Hindlimb muscle (tissue), 1 donor: ENCODE measurements around the gene BRD3OS. TPM values are rescaled to one million over a fixed set of nuclear protein-coding genes. Genes with fewer than 3 reads are reported as not detected.
"Not testable (repeated sequence)": the region's sequence is repeated elsewhere in the genome, so short reads cannot be mapped to it uniquely, and the experiment has no call there.

ENCODE experiments used
- DNase-seq: peaks from one replicate; pipeline ENCODE4 v3.0.0-alpha.2; 2013
- polyA plus RNA-seq: library from polyadenylated mRNA; unstranded; fragments of 120-200 nt; gene quantifications from one replicate; pipeline ENCODE4 v1.2.1, GENCODE V29; 2013; ENCODE audit not compliant: insufficient read length

The BRD3OS gene
- polyA plus RNA-seq, 1 donor = 10.4 TPM

DNA sequence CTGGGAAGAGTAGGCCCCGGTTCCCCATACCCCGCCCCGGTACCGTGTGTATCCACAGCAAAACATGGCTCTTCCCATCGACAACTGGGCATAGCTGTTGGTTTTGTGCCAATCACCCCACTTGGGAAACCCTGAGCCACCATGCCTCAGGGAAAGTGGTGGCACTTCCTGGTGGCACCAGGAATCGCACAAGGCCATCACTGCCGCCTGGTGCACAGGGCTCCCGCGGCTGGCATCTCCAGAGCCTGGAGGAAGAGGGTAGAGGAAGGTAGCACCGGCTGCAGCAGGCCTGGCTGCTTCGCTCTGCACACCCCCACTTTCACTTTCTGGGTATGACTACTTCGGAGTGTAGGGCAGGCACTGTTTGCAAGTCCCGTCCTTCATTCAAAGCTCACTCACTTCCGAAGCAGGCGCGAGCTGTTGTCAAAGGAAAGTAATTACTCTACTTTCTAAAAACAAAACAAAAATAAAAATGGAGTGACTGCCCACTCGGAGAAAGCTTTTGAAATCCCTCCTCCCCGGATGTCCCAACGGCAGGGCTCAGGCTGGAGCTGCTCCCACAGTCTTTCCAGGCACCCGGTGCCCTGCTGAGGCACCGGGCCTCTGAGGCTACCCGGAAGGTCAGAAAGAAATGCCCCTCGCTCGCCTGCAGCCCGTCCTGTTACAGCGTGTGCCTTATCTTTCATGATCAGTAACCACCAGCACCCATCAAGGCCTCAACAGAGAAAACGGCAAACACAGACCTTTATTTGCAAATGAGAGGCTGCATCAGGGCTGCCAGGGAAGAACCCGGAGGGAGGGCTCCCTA is 40.5 kb downstream of the BRD3OS start:
- no peak for DNase-seq

DNA sequence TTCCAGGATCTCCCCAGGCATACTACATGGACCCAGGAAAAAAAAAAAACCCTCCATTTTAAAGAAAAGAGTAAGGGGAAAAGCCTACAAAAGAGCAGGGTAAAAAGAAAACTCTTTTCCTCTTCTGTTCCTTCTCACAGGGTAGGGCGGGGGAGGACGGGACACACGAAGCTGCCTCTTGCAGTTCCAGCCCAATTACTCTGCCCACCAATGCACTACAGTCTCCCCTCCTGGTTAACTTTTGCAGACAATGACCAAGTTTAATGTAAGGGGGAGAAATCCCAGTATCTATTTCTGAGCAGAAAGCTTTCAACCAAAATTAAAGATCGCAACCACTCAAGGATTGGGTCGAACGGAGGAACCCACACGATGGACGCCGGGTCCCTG is 41.2 kb downstream of the BRD3OS start:
- no peak for DNase-seq

DNA sequence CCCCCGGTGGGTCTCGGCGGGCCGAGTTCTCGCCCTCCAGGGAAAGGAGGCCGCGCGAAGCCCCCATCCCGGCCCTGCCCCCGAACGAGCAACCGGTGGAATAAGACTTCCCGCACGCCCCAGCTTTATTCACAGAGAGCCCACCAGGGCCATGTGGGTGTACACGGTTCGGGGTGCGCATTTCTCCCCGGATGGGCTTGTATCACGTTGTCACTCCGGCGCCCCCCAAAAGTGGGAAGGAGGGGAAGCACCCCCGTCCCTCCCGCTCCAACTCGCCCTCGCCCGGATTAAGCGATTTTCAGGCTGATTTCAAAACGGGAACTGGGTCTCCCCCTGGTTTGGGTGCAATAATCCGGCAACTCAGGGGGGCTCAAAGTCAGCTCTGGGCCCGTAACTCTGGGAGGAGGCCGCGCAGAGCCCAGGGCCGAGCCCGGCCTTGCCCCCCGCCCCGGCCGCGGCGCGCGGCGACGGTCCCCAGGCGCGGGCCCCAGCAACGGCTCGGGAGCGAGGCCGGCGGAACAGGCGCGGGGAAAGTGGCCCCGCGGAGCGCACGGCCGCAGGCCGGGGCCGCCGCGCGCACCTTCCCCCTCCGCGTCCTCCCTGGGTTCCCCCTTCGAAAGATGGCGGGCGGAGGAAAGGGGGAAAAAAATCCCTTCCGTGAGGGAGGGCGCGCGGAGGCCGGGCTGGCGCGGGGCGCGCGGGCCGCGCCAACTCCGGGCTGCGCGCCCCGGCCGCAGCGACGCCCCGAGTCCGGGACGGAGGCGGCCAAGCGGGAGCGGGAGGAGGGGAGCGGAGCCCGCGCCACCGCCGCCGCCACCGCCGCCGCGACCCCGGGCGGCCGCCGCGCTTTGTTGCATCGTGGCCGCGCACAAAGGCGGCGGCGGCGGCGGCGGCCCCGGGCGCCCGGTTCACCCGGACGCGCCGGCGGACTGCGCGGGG is 41.9 kb downstream of the BRD3OS start:
- no peak for DNase-seq

DNA sequence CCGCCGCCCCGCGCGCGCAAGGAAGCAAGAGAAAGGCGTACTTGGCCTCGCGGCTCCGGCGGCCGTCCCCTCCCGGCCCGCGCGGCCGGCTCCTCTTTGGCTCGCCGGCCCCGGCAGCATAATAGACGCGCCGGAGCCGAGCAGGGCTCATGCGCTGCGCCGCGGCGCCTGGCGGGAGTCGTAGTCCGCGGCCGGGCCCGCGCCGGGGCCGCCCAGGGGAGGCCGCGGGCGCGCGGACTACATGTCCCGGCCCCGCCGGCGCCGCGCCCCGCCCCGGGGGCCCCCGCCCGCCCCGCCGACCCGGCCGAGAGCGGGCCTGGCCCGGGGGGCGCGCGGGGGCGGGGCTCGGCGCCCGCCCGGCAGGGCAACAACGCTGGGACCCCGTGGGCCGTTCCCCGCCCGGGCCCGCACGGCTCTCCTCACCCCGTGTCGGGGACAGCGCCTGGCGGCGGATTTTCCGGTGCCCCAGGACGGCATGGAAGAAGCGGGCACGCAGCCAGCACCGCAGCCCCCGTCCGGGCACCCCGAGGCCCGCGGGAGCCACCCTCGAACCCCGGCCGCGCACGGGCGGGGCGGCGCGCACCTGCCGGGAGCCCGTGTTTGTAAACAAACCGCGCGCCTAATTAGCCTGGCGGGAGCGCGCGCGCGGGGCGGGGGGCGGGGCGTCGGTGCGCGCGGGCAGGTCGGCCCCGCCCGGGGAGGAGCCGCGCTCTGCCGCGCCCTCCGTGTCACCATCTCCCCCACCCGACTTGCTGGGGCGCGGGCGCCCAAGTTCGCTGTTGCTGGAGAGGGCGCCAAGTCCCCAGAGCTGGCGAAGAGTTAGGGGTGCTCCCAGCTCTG is 42.8 kb downstream of the BRD3OS start, which contains the start of gene BRD3:
BRD3 (minus strand) TSS at position 123 of the 840 bp plus-strand sequence. CDS start 14,549 bp downstream, outside the sequence.
- peak; percentile 96 for DNase-seq

DNA sequence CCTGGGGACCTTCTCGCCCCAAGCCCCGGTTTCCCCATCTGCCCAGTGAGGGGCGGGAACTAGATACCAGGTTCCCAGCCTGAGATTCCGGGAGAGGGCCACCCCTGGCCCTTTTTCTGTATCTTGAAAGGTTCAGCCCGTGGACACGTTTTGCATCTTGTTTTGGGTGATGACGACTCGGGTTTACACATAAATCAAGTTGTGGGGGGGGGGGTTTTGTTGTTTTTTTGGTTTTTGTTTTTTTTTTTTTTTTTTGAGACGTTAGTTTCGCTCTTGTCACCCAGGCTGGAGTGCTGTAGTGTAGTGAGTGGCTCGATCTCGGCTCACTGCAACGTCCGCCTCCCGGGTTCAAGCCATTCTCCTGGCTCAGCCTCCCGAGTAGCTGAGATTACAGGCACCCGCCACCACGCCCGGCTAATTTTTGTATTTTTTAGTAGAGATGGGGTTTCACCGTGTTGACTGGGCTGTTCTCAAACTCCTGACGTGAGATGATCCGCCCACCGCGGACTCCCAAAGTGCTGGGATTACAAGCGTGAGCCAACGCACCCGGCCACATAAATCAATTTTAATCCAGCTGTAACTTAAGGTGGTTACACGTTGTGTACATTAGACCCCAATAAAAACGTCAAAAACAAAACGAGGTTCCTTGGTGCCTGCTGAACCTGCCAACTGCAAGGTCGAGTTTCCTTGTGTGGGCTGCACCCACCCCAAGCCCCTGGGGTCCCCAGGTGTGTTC is 43.6 kb downstream of the BRD3OS start:
- no peak for DNase-seq

DNA sequence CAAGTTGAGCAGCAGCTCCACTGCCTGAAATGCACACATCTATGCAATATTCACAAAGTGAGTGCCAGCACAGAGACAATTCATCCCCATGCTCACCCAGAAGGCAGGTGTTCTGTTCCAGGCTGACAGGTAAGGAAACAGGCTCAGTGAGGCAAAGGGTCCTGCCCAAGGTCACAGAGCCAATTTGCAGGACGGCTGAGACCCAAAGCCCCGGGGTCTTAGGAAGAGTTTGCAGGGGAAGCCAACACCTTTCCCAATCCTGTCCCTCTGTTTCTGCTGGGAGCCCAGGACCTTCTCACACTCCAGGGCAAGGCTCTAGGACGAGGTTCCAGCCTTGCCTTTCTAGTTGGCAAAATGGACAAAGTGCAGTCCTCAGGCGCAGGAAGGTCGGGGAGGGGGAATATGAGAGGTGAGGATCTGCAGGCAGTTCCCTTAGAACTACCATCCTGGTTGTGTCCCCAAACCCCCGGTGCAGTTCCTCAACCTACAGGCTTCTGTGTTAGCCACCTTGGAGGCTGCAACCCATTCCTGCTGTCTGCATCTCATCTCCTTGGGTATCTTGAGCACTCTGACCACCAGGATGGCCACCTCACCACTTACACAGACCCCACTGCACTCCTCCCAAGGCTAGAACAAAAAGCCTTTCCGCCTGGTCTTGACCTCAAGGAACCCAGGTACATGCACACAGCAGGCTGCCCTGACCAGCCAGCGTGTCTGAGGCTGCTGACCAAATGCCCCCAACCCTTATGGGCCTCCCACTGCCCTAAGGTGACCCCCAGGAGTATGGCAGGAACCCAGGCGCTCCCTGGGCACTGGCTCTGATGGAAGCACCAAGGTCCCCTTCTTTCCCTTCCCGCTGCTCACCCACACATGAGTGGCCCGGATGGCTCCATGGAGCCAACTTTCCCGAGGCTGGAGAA is 44.5 kb downstream of the BRD3OS start:
- DNase-seq = no peak

DNA sequence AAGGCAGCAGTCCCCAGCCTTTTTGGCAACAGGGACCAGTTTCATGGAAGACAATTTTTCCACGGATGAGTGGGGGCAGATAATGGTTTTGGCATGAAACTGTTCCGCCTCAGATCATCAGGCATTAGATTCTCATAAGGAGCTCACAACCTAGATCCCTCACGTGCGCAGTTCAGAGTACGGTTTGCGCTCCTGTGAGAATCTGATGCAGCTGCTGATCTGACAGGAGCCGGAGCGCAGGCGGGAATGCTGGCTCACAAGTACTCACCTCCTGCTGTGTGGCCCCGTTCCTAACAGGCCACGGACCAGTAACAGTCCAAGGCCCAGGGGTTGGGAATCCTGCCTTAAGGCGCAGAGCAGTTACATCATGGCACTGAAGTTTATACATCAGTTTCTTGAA is 45.9 kb downstream of the BRD3OS start:
- no peak for DNase-seq

DNA sequence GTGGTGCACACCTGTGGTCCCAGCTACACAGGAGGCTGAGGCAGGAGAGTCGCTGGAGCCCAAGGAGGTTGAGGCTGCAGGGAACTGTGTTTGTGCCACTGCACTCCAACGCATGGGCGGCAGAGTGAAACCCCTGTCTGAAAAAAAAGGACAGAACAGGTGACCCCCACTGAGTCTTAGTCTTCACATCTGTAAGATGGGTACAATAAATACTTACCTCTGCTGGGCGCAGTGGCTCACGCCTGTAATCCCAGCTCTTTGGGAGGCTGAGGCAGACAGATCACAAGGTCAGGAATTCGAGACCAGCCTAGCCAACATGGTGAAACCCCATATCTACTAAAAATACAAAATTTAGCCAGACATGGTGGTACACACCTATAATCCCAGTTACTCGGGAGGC is 47.4 kb downstream of the BRD3OS start:
- not testable (repeated sequence) for DNase-seq

DNA sequence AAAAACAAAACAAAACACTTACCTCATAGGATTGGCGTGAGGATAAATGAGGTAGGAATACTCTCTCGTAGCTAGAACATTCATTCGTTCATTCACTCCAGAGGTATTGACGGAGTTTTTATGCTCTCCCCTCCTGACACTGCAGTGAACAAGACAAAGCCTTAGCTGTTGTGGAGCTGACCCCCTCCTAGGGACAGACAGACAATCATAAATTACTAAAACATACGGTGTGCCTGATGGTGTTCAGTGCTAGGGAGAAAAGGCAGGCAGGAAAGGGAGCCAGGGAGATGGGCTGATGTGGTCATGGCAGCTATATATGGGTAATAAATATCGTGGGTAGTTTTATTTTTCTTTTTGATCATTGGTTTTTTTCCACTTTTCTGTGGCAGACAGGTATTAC is 48.2 kb downstream of the BRD3OS start:
- no peak for DNase-seq

DNA sequence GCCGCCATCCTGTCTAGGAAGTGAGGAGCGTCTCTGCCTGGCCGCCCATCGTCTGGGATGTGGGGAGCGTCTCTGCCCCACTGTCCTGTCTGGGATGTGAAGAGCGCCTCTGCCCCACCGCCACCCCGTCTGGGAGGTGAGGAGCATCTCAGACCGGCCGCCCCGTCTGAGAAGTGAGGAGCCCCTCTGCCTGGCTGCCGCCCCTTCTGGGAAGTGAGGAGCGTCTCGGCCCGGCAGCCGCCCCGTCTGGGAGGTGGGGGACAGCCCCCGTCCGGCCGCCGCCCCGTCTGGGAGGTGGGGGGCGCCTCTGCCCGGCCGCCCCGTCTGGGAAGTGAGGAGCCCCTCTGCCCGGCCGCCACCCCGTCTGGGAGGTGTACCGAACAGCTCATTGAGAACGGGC is 50.4 kb downstream of the BRD3OS start:
- not testable (repeated sequence) for DNase-seq

DNA sequence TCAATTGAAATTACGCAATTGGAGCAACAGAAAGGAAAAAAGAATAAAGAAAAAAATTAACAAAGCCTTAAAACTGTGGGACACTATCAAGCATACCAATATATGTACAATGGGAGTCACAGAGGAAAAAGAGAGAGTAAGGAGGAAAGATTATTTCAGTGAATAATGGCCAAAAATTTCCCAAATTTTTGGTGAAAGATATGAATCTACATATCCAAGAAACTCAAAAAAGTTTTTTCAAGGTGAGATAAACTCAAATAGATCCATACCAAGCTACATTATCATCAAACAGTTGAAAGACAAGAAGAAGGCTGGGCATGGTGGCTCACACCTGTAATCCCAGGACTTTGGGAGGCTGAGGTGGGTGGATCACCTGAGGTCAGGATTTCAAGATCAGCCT is 51.4 kb downstream of the BRD3OS start:
- DNase-seq = no peak

Other genes starting within 250 kb of the BRD3OS start
- gene VAV2, start 33.2 kb upstream of the BRD3OS start, polyA plus RNA-seq = 17.3 TPM
- gene BRD3, start 42.5 kb downstream of the BRD3OS start, polyA plus RNA-seq = 89.1 TPM
- 46.2 TPM for gene WDR5, start 110.6 kb downstream of the BRD3OS start, polyA plus RNA-seq
- gene RNU6ATAC, start 139.1 kb downstream of the BRD3OS start, polyA plus RNA-seq = not detected